ENCODE results near the gene MMRN2.

GRCh38 chr10:86961481-86962091, 4.2 kb upstream of the MMRN2 start:
- TF ChIP-seq YY1 (IDR thresholded peaks at IDR 0.05), result no peak
- no peak for TF ChIP-seq CTCF (IDR thresholded peaks at IDR 0.05; ENCODE audit: low read depth, low read length, missing input control)
- TF ChIP-seq GABPA (IDR thresholded peaks at IDR 0.05 in 1 of 2, conservative IDR thresholded peaks at IDR 0.05 in 1 of 2), result no peak
- no peak for TF ChIP-seq ZBTB33 (IDR thresholded peaks at IDR 0.05)
- no peak for TF ChIP-seq REST (IDR thresholded peaks at IDR 0.05)

Measured in liver (tissue), 3 donors.